NCI-H82 (cell line): ENCODE results near the gene PGAP3.
A peak's percentile ranks its signal among the peaks of the same experiment; 100 is the strongest.

ENCODE experiments used
- DNase-seq: peaks from one replicate; lab custom pipeline; 2025; lab: John Stamatoyannopoulos, UW

The PGAP3 gene

DNA sequence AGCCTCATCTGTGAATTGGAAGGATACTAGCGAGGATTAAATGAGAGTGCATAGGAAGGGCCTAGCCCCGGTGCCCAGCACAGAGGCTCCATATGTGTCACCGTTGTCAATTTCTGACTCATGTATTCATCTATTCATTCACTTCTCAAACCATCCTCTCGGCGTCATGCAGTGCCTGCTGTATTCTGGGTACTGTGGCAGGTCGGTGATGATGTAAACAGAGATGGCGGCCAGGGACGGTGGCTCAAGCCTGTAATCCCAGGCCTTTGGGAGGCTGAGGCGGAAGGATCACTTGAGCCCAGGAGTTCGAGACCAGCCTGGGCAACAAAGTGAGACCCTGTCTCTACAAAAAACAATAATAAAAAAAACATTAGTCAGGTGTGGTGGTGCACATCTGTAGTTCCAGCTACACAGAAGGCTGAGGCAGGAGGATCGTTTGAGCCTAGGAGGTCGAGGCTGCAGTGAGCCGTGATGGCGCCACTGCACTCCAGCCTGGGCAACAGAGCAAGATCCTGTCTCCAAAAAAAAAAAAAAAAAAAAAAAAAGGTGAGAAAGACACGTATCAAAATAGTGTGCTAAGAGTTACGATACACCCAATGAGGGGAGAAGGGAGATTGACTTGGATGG, 65.4 kb downstream of the PGAP3 start:
- no peak for DNase-seq

DNA sequence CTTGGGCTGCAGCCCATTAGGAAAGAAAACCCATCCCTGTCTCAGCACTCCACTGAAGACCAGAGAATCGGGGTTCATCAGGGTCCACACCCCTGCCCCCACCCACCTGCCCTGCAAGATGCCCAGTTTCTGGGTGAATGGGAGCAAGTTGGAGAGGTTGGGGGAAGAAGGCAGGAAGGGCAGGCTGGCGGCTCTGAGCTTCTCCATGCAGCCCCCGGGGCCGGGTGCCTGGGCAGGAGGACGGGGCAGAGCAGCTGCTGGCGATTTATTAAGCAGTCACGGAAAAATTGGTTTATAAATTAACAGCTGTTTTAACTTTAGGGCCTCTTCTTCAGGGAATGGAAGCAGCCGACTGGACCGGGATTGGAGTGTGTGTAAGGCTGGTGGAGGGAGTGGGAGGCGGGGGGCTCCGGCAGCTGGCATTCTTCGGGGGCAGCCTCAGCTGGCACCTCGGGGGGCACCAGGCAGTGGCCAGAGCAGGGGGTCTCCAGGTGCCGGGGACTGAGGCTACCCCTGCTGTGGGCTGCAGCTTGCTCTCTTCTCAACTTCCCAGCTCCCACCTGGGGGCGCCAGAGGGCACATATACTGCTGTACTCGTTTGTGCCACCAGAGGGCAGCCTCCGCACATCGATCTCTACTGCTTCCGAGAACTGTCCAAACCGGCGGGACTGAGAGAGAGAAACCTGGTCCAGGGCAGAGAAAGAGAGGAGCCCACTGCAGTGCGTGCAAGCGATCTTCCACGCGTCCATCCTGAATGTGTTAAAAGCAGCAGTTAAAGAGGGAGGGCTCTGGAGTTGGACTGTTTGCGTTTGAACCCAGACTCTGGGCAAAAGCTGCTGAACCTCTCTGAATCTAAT, 66.1 kb downstream of the PGAP3 start:
- peak; percentile 91 for DNase-seq
